Right renal cortex interstitium (tissue), 3 donors: ENCODE results near the gene P2RY8. TPM values are rescaled to one million over a fixed set of nuclear protein-coding genes. Genes with fewer than 3 reads are reported as not detected.

Source experiments
- DNase-seq, 3 donors: peaks; one replicate each; pipeline ENCODE4 v3.0.0-alpha.2; 2013; ENCODE audit warnings: low read depth in 3 of 3, low spot score in 2 of 3
- polyA plus RNA-seq, 3 donors: library from polyadenylated mRNA; unstranded; fragments of 120-200 nt; gene quantifications; one replicate each; pipeline ENCODE4 v1.2.1, GENCODE V29; 2013; ENCODE audit not compliant: insufficient read length in 3 of 3

The P2RY8 gene
- polyA plus RNA-seq, 3 donors, result 0.96 to 1.5 (median 1.5) TPM

- DNase-seq, result no peak
Measured at GRCh38 chrX:1421433-1422134, 115.4 kb downstream of the P2RY8 start.

- DNase-seq, result no peak
Measured at GRCh38 chrX:1420371-1420770, 116.6 kb downstream of the P2RY8 start.

- DNase-seq, result no peak
Measured at GRCh38 chrX:1419545-1420355, 117.2 kb downstream of the P2RY8 start.

GRCh38 chrX:1418901-1419544, 118.0 kb downstream of the P2RY8 start:
- DNase-seq, result no peak

GRCh38 chrX:1417921-1418771, 118.8 kb downstream of the P2RY8 start:
- DNase-seq, result no peak

GRCh38 chrX:1416965-1417760, 119.8 kb downstream of the P2RY8 start:
- no peak for DNase-seq

- DNase-seq, result no peak
Measured at GRCh38 chrX:1416327-1416784, 120.6 kb downstream of the P2RY8 start.

Other genes with a start within 250 kb of the P2RY8 start
- 10 to 100 TPM in 2 of 3 donors, 1 to 10 TPM in 1; 8.6 to 13.1 (median 11.0) TPM for gene IL3RA, start 200.4 kb downstream of the P2RY8 start, polyA plus RNA-seq
- gene SLC25A6, start 145.1 kb downstream of the P2RY8 start, polyA plus RNA-seq, result 100 to 1,000 TPM; 424 to 571 (median 538) TPM
- gene ASMTL, start 84.3 kb downstream of the P2RY8 start, polyA plus RNA-seq, result 10 to 100 TPM; 33.2 to 42.1 (median 37.6) TPM
- gene AKAP17A, start 54.4 kb upstream of the P2RY8 start, polyA plus RNA-seq, result 10 to 100 TPM; 36.5 to 43.4 (median 39.9) TPM
- gene ASMT, start 77.9 kb upstream of the P2RY8 start, polyA plus RNA-seq, result under 1 TPM in 1 of 3 donors, not detected in 2; 0.11 TPM